Measurements from ENCODE around the gene MSI2. TPM values are rescaled to one million over a fixed set of nuclear protein-coding genes. Genes with fewer than 3 reads are reported as not detected.

The MSI2 gene
- total RNA-seq, 1 donor: 46.6 TPM

GRCh38 chr17:57521606-57522005 lies 265.3 kb downstream of the MSI2 start:
- Histone ChIP-seq H3K27me3 (ENCODE audit: insufficient read depth, low read length) (no peaks in the 10 kb centered on the region), H3K4me3 (ENCODE audit: low read length) (no peak overlapping the region), H3K9me3 (ENCODE audit: low read depth, low read length) (no peaks in the 10 kb centered on the region), H3K4me1 (ENCODE audit: insufficient read depth, low read length) (peaks cover 7% of the 10 kb centered on the region)

- H3K27me3 ChIP-seq (ENCODE audit: insufficient read depth, low read length): no peaks in the 10 kb centered on the region
- peaks cover 7% of the 10 kb centered on the region for H3K4me1 ChIP-seq (ENCODE audit: insufficient read depth, low read length)
Measured at GRCh38 chr17:57522042-57523005, 266.0 kb downstream of the MSI2 start.

GRCh38 chr17:57523926-57524632 lies 267.8 kb downstream of the MSI2 start:
- H3K9me3 ChIP-seq (ENCODE audit: low read depth, low read length): no peaks in the 10 kb centered on the region
- H3K4me3 ChIP-seq (ENCODE audit: low read length): no peak overlapping the region
- no peaks in the 10 kb centered on the region for H3K27me3 ChIP-seq (ENCODE audit: insufficient read depth, low read length)
- peaks cover 7% of the 10 kb centered on the region for H3K4me1 ChIP-seq (ENCODE audit: insufficient read depth, low read length)

More at GRCh38 chr17:57522042-57523005, 266.0 kb downstream of the MSI2 start:
- H3K4me3 ChIP-seq (ENCODE audit: low read length): no peak overlapping the region
- no peaks in the 10 kb centered on the region for H3K9me3 ChIP-seq (ENCODE audit: low read depth, low read length)

- no peaks in the 10 kb centered on the region for H3K27me3 ChIP-seq (ENCODE audit: insufficient read depth, low read length)
- no peaks in the 10 kb centered on the region for H3K9me3 ChIP-seq (ENCODE audit: low read depth, low read length)
- no peak overlapping the region for H3K4me3 ChIP-seq (ENCODE audit: low read length)
- H3K4me1 ChIP-seq (ENCODE audit: insufficient read depth, low read length): peaks cover 7% of the 10 kb centered on the region
Measured at GRCh38 chr17:57524839-57525568, 268.7 kb downstream of the MSI2 start.

GRCh38 chr17:57527221-57528057 lies 271.1 kb downstream of the MSI2 start:
- Histone ChIP-seq H3K4me3 (ENCODE audit: low read length) (no peak overlapping the region), H3K9me3 (ENCODE audit: low read depth, low read length) (no peaks in the 10 kb centered on the region), H3K4me1 (ENCODE audit: insufficient read depth, low read length) (peaks cover 7% of the 10 kb centered on the region), H3K27me3 (ENCODE audit: insufficient read depth, low read length) (no peaks in the 10 kb centered on the region)

- Histone ChIP-seq H3K9me3 (ENCODE audit: low read depth, low read length) (no peaks in the 10 kb centered on the region), H3K4me3 (ENCODE audit: low read length) (no peak overlapping the region), H3K27me3 (ENCODE audit: insufficient read depth, low read length) (no peaks in the 10 kb centered on the region), H3K4me1 (ENCODE audit: insufficient read depth, low read length) (peaks cover 7% of the 10 kb centered on the region)
Measured at GRCh38 chr17:57528058-57528451, 271.7 kb downstream of the MSI2 start.

- H3K27me3 ChIP-seq (ENCODE audit: insufficient read depth, low read length): no peaks in the 10 kb centered on the region
- H3K9me3 ChIP-seq (ENCODE audit: low read depth, low read length): no peaks in the 10 kb centered on the region
- H3K4me3 ChIP-seq (ENCODE audit: low read length): no peak overlapping the region
Measured at GRCh38 chr17:57530026-57530425, 273.7 kb downstream of the MSI2 start.

GRCh38 chr17:57530508-57530907 lies 274.2 kb downstream of the MSI2 start:
- Histone ChIP-seq H3K9me3 (ENCODE audit: low read depth, low read length) (no peaks in the 10 kb centered on the region), H3K27me3 (ENCODE audit: insufficient read depth, low read length) (no peaks in the 10 kb centered on the region), H3K4me1 (ENCODE audit: insufficient read depth, low read length) (no peaks in the 10 kb centered on the region), H3K4me3 (ENCODE audit: low read length) (no peak overlapping the region)

More at GRCh38 chr17:57530026-57530425, 273.7 kb downstream of the MSI2 start:
- H3K4me1 ChIP-seq (ENCODE audit: insufficient read depth, low read length): peaks cover 3% of the 10 kb centered on the region

GRCh38 chr17:57531078-57531477 lies 274.8 kb downstream of the MSI2 start:
- Histone ChIP-seq H3K27me3 (ENCODE audit: insufficient read depth, low read length) (no peaks in the 10 kb centered on the region), H3K4me1 (ENCODE audit: insufficient read depth, low read length) (no peaks in the 10 kb centered on the region), H3K9me3 (ENCODE audit: low read depth, low read length) (no peaks in the 10 kb centered on the region), H3K4me3 (ENCODE audit: low read length) (no peak overlapping the region)

GRCh38 chr17:57531648-57532504 lies 275.6 kb downstream of the MSI2 start:
- Histone ChIP-seq H3K4me3 (ENCODE audit: low read length) (no peak overlapping the region), H3K4me1 (ENCODE audit: insufficient read depth, low read length) (peaks cover 2% of the 10 kb centered on the region), H3K27me3 (ENCODE audit: insufficient read depth, low read length) (no peaks in the 10 kb centered on the region), H3K9me3 (ENCODE audit: low read depth, low read length) (no peaks in the 10 kb centered on the region)

GRCh38 chr17:57532556-57532955 lies 276.2 kb downstream of the MSI2 start:
- H3K4me1 ChIP-seq (ENCODE audit: insufficient read depth, low read length): peaks cover 9% of the 10 kb centered on the region
- no peak overlapping the region for H3K4me3 ChIP-seq (ENCODE audit: low read length)
- H3K9me3 ChIP-seq (ENCODE audit: low read depth, low read length): no peaks in the 10 kb centered on the region
- no peaks in the 10 kb centered on the region for H3K27me3 ChIP-seq (ENCODE audit: insufficient read depth, low read length)

GRCh38 chr17:57532966-57533365 lies 276.6 kb downstream of the MSI2 start:
- H3K9me3 ChIP-seq (ENCODE audit: low read depth, low read length): no peaks in the 10 kb centered on the region
- no peaks in the 10 kb centered on the region for H3K27me3 ChIP-seq (ENCODE audit: insufficient read depth, low read length)
- no peak overlapping the region for H3K4me3 ChIP-seq (ENCODE audit: low read length)
- H3K4me1 ChIP-seq (ENCODE audit: insufficient read depth, low read length): peaks cover 13% of the 10 kb centered on the region

GRCh38 chr17:57533684-57534305 lies 277.5 kb downstream of the MSI2 start:
- H3K4me1 ChIP-seq (ENCODE audit: insufficient read depth, low read length): peaks cover 21% of the 10 kb centered on the region
- H3K27me3 ChIP-seq (ENCODE audit: insufficient read depth, low read length): no peaks in the 10 kb centered on the region
- no peak overlapping the region for H3K4me3 ChIP-seq (ENCODE audit: low read length)
- H3K9me3 ChIP-seq (ENCODE audit: low read depth, low read length): no peaks in the 10 kb centered on the region
